Right lobe of liver (tissue), 4 donors: ENCODE results near the gene TUBA3C.
"Not testable (repeated sequence)": the region's sequence is repeated elsewhere in the genome, so short reads cannot be mapped to it uniquely, and the experiment has no call there.

Experiments
- POLR2A ChIP-seq: fragments of 450-650 bp; IDR thresholded peaks from one replicate; pipeline ENCODE4 v1.6.1; 2017; ENCODE audit warnings: antibody characterized with exemption, mild to moderate bottlenecking
- TF ChIP-seq, protein P1 (sequence below), 4 donors: fragments of 200-600 bp in 3 of 4; fragments of 450-650 bp in 1 of 4; IDR thresholded peaks; one replicate each; pipeline versions ENCODE4 v1.5.1 to v1.8.0; 2016 to 2022; ENCODE audit warnings: antibody characterized with exemption in 4 of 4, mild to moderate bottlenecking in 2 of 4
- donor health status: DM: no; HTN: no; CAD: no.
- donor health status: DM: no; HTN: no; CAD: no.
- donor health status: DM: no; HTN: yes; CAD: no.

- TF ChIP-seq, protein P1, sequence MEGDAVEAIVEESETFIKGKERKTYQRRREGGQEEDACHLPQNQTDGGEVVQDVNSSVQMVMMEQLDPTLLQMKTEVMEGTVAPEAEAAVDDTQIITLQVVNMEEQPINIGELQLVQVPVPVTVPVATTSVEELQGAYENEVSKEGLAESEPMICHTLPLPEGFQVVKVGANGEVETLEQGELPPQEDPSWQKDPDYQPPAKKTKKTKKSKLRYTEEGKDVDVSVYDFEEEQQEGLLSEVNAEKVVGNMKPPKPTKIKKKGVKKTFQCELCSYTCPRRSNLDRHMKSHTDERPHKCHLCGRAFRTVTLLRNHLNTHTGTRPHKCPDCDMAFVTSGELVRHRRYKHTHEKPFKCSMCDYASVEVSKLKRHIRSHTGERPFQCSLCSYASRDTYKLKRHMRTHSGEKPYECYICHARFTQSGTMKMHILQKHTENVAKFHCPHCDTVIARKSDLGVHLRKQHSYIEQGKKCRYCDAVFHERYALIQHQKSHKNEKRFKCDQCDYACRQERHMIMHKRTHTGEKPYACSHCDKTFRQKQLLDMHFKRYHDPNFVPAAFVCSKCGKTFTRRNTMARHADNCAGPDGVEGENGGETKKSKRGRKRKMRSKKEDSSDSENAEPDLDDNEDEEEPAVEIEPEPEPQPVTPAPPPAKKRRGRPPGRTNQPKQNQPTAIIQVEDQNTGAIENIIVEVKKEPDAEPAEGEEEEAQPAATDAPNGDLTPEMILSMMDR (IDR thresholded peaks at IDR 0.05), result not testable (repeated sequence)
- not testable (repeated sequence) for TF ChIP-seq POLR2A
These were observed 11.0 kb upstream of the TUBA3C start for GRCh38 chr13:19192622-19193021.
